Measurements from ENCODE around the gene ITPR2.

DNA sequence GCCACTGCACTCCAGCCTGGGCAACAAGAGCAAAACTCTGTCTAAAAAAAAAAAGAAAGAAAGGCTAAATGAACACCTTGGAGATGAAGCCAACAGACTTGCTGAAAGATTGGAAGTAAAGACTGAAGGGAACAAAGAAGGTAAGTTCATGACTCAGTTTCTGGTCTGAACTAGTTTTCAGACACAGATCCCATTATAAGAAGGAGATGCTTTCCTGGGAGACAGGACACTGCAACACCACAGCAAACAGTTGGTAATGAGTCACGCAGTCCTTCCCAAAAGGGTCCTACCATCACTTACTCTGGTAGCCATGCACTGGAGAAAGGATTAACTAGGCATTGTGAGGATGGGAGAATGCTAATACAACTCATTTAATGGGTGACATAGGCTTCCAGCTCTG, 540.4 kb downstream of the ITPR2 start:
- TF ChIP-seq, protein P1, sequence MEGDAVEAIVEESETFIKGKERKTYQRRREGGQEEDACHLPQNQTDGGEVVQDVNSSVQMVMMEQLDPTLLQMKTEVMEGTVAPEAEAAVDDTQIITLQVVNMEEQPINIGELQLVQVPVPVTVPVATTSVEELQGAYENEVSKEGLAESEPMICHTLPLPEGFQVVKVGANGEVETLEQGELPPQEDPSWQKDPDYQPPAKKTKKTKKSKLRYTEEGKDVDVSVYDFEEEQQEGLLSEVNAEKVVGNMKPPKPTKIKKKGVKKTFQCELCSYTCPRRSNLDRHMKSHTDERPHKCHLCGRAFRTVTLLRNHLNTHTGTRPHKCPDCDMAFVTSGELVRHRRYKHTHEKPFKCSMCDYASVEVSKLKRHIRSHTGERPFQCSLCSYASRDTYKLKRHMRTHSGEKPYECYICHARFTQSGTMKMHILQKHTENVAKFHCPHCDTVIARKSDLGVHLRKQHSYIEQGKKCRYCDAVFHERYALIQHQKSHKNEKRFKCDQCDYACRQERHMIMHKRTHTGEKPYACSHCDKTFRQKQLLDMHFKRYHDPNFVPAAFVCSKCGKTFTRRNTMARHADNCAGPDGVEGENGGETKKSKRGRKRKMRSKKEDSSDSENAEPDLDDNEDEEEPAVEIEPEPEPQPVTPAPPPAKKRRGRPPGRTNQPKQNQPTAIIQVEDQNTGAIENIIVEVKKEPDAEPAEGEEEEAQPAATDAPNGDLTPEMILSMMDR (IDR thresholded peaks at IDR 0.05; ENCODE audit: low read depth, low read length) = no peak
- TF ChIP-seq EZH2phosphoT487 (IDR thresholded peaks at IDR 0.05; ENCODE audit: low read depth) = no peak

Measured in OCI-LY3 (cell line).